Liver (tissue), 9 donors: ENCODE measurements around the gene PHC2. TPM values are rescaled to one million over a fixed set of nuclear protein-coding genes. Genes with fewer than 3 reads are reported as not detected.

Experiments used
- DNase-seq: peaks from one replicate; pipeline ENCODE4 v3.0.0-alpha.2; 2017; ENCODE audit warnings: low spot score
- H3K27ac ChIP-seq, 2 donors: one replicate each; pipeline ENCODE4 v1.7.0; 2013; ENCODE audit warnings: inconsistent platforms in 2 of 2, low read length in 2 of 2, control low read depth in 1 of 2, low read depth in 1 of 2, mild to moderate bottlenecking in 1 of 2
- H3K27me3 ChIP-seq, 4 donors: one replicate each; pipeline versions ENCODE4 v1.6.1 to v1.7.0; 2013; ENCODE audit warnings: low read length in 3 of 4, inconsistent platforms in 1 of 4, mild to moderate bottlenecking in 1 of 4, moderate library complexity in 1 of 4; ENCODE audit not compliant: control insufficient read depth in 4 of 4, insufficient read depth in 4 of 4
- H3K36me3 ChIP-seq, 4 donors: one replicate each; pipeline versions ENCODE4 v1.6.1 to v1.7.0; 2013; ENCODE audit warnings: low read length in 3 of 4, mild to moderate bottlenecking in 3 of 4, low read depth in 1 of 4, moderate library complexity in 1 of 4; ENCODE audit not compliant: control insufficient read depth in 4 of 4, insufficient read depth in 3 of 4
- H3K4me1 ChIP-seq, 4 donors: one replicate each; pipeline versions ENCODE4 v1.6.1 to v1.7.0; 2013; ENCODE audit warnings: low read length in 3 of 4, mild to moderate bottlenecking in 3 of 4, moderate library complexity in 1 of 4; ENCODE audit not compliant: control insufficient read depth in 4 of 4, insufficient read depth in 4 of 4
- H3K4me3 ChIP-seq, 3 donors: one replicate each; pipeline versions ENCODE4 v1.6.1 to v1.7.0; 2013; ENCODE audit warnings: low read length in 3 of 3, control low read depth in 1 of 3, low read depth in 1 of 3, mild to moderate bottlenecking in 1 of 3
- H3K9ac ChIP-seq, 2 donors: one replicate each; pipeline ENCODE4 v1.7.0; 2013; ENCODE audit warnings: low read length in 2 of 2, mild to moderate bottlenecking in 2 of 2, moderate library complexity in 2 of 2, control low read depth in 1 of 2, low read depth in 1 of 2
- H3K9me3 ChIP-seq, 4 donors: one replicate each; pipeline versions ENCODE4 v1.6.1 to v1.7.0; 2013; ENCODE audit warnings: low read length in 3 of 4; ENCODE audit not compliant: control insufficient read depth in 4 of 4
- EGR1 ChIP-seq, 2 donors: IDR thresholded peaks; 2 replicates each; pipeline ENCODE4 v1.6.1; 2016 to 2018; ENCODE audit warnings: antibody characterized with exemption in 2 of 2, low read depth in 2 of 2
- FOXA1 ChIP-seq: IDR thresholded peaks from 2 replicates; pipeline ENCODE4 v1.6.1; 2016; ENCODE audit warnings: antibody characterized with exemption
- FOXA2 ChIP-seq: IDR thresholded peaks from 2 replicates; pipeline ENCODE4 v1.6.1; 2016; ENCODE audit warnings: antibody characterized with exemption
- GABPA ChIP-seq, 2 donors: IDR thresholded peaks in 1 of 2; conservative IDR thresholded peaks in 1 of 2; 2 replicates each; pipeline ENCODE4 v1.6.1; 2016; ENCODE audit warnings: antibody characterized with exemption in 2 of 2, mild to moderate bottlenecking in 1 of 2, moderate library complexity in 1 of 2
- HNF4A ChIP-seq, 2 donors: conservative IDR thresholded peaks; 2 replicates each; pipeline ENCODE4 v1.6.1; 2016; ENCODE audit warnings: antibody characterized with exemption in 2 of 2, mild to moderate bottlenecking in 2 of 2
- HNF4G ChIP-seq: IDR thresholded peaks from 2 replicates; pipeline ENCODE4 v1.6.1; 2016; ENCODE audit warnings: antibody characterized with exemption
- JUND ChIP-seq, 2 donors: IDR thresholded peaks; 2 replicates each; pipeline ENCODE4 v1.6.1; 2016; ENCODE audit warnings: antibody characterized with exemption in 2 of 2
- NR2F2 ChIP-seq: IDR thresholded peaks from 2 replicates; pipeline ENCODE4 v1.6.1; 2016; ENCODE audit warnings: antibody characterized with exemption
- RAD21 ChIP-seq, 2 donors: IDR thresholded peaks; 2 replicates each; pipeline ENCODE4 v1.6.1; 2016; ENCODE audit warnings: antibody characterized with exemption in 2 of 2, mild to moderate bottlenecking in 2 of 2
- RXRA ChIP-seq, 2 donors: IDR thresholded peaks; 2 replicates each; pipeline ENCODE4 v1.6.1; 2017 to 2018; ENCODE audit warnings: antibody characterized with exemption in 2 of 2, mild to moderate bottlenecking in 1 of 2
- SP1 ChIP-seq: IDR thresholded peaks from 2 replicates; pipeline ENCODE4 v1.6.1; 2018; ENCODE audit warnings: antibody characterized with exemption, mild to moderate bottlenecking
- TAF1 ChIP-seq: conservative IDR thresholded peaks from 2 replicates; pipeline ENCODE4 v1.6.1; 2016; ENCODE audit warnings: antibody characterized with exemption, mild to moderate bottlenecking
- YY1 ChIP-seq: IDR thresholded peaks from 2 replicates; pipeline ENCODE4 v1.6.1; 2016; ENCODE audit warnings: antibody characterized with exemption, mild to moderate bottlenecking
- WGBS: extraction: QIAGEN DNeasy Blood & Tissue Kit; methylation state at CpG from one replicate; pipeline ENCODE4 v1.1.7; 2013; 5-methylcytosine and 5-hydroxymethylcytosine counted together
- polyA plus RNA-seq, 2 donors: library from polyadenylated mRNA; stranded (reverse) in 1 of 2; unstranded in 1 of 2; fragments of 200-250 nt in 1 of 2; fragments of >200 nt in 1 of 2; fragmentation: Nextera tagmentation in 1 of 2; extraction: Ambion mirVana in 1 of 2; gene quantifications; one replicate each; pipeline versions ENCODE4 v1.2.1 to v1.2.3, GENCODE V29; 2013 to 2015
- total RNA-seq, 2 donors: library from RNA; depleted of rRNA; stranded (reverse); fragments of >200 nt; gene quantifications; one replicate each; pipeline ENCODE4 v1.2.3, GENCODE V29; 2014
- TF ChIP-seq, protein P1 (sequence below): fragments of 150-350 bp; IDR thresholded peaks from 2 replicates; pipeline ENCODE4 v1.5.1; 2017; ENCODE audit warnings: improper control_type of control experiment, low read depth, low read length; ENCODE audit not compliant: missing input control
- TF ChIP-seq, protein P2 (sequence below): IDR thresholded peaks from 2 replicates; pipeline ENCODE4 v1.6.1; 2016; ENCODE audit warnings: antibody characterized with exemption
- TF ChIP-seq, protein P3 (sequence below): IDR thresholded peaks from 2 replicates; pipeline ENCODE4 v1.6.1; 2016; ENCODE audit warnings: antibody characterized with exemption
- TF ChIP-seq, protein P4 (sequence below): IDR thresholded peaks from 2 replicates; pipeline ENCODE4 v1.6.1; 2016; ENCODE audit warnings: antibody characterized with exemption
- TF ChIP-seq, protein P5 (sequence below): IDR thresholded peaks from 2 replicates; pipeline ENCODE4 v1.6.1; 2016; ENCODE audit warnings: antibody characterized with exemption, mild to moderate bottlenecking
- donor health status: healthy.
- donor health status: healthy.
- donor health status: healthy.
- donor health status: healthy.
- donor health status: healthy.

PHC2 gene
- total and polyA plus RNA-seq, 4 donors: 19.1 to 67.8 (median 44.7) TPM

DNA sequence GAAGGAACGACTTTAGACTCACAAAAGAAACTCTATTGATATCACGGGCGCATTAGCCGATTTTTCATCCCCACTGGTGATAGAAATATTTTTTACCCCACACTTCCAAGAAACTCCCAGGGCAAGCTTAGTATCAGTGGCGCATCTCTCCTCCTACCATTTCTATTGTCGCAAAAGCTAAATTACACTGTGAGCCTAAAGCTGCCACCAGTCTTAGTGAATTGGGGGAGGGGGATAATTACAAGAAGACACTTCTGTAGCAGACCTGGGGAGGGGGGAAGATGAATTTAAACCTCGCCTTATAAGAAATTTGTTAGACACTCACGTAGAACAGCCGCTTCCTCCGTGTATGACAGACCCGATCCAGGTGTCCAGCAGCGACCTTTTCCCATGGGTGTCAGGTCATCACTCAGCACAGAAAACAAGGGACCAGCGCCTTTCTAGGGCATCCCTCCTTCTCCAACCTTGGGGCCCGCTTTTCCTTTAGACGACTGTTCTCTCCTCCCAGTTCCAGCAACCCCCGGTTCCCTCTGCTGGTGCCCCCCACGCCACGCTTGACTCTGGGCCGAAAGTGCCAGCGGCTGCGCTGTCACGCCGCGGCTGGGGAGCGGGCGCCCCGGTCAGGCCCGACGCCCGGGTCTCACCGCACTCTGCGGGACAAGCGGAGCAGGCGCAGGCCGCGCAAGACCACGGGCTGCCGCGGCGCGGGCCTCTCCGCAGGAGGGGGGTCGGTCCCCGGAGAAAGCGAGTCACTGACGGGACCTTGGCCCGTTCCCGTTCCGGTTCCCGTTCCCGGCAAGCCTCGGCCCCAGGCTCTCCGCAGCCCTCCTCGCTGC is 821 bp downstream of the PHC2 start:
- Histone ChIP-seq H3K27me3 (no peaks in the 10 kb centered on the region), H3K9ac (peak overlapping the region in 1 of 2 donors; percentile 10), H3K36me3 (no peaks in the 10 kb centered on the region), H3K9me3 (no peaks in the 10 kb centered on the region), H3K27ac (peak overlapping the region in 1 of 2 donors; percentile 15), H3K4me1 (peaks cover 0 to 15% (median 6%) of the 10 kb centered on the region in 4 donors), H3K4me3 (peak overlapping the region; percentile 73 to 89 (median 75))
- peak; percentile 49 for DNase-seq
- TF ChIP-seq HNF4A (conservative IDR thresholded peaks at IDR 0.05) (no peak), SP1 (no peak), RAD21 (IDR thresholded peaks at IDR 0.05) (no peak), FOXA2 (no peak), EGR1 (IDR thresholded peaks at IDR 0.05; ENCODE audit: low read depth in 2 of 2) (no peak), YY1 (no peak), JUND (IDR thresholded peaks at IDR 0.05) (no peak), GABPA (IDR thresholded peaks at IDR 0.05 in 1 of 2, conservative IDR thresholded peaks at IDR 0.05 in 1 of 2) (no peak), RXRA (IDR thresholded peaks at IDR 0.05) (no peak), NR2F2 (no peak), HNF4G (no peak)
- TF ChIP-seq, protein P1, sequence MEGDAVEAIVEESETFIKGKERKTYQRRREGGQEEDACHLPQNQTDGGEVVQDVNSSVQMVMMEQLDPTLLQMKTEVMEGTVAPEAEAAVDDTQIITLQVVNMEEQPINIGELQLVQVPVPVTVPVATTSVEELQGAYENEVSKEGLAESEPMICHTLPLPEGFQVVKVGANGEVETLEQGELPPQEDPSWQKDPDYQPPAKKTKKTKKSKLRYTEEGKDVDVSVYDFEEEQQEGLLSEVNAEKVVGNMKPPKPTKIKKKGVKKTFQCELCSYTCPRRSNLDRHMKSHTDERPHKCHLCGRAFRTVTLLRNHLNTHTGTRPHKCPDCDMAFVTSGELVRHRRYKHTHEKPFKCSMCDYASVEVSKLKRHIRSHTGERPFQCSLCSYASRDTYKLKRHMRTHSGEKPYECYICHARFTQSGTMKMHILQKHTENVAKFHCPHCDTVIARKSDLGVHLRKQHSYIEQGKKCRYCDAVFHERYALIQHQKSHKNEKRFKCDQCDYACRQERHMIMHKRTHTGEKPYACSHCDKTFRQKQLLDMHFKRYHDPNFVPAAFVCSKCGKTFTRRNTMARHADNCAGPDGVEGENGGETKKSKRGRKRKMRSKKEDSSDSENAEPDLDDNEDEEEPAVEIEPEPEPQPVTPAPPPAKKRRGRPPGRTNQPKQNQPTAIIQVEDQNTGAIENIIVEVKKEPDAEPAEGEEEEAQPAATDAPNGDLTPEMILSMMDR: no peak
- TF ChIP-seq, protein P2, sequence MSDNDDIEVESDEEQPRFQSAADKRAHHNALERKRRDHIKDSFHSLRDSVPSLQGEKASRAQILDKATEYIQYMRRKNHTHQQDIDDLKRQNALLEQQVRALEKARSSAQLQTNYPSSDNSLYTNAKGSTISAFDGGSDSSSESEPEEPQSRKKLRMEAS: no peak
- TF ChIP-seq, protein P3, sequence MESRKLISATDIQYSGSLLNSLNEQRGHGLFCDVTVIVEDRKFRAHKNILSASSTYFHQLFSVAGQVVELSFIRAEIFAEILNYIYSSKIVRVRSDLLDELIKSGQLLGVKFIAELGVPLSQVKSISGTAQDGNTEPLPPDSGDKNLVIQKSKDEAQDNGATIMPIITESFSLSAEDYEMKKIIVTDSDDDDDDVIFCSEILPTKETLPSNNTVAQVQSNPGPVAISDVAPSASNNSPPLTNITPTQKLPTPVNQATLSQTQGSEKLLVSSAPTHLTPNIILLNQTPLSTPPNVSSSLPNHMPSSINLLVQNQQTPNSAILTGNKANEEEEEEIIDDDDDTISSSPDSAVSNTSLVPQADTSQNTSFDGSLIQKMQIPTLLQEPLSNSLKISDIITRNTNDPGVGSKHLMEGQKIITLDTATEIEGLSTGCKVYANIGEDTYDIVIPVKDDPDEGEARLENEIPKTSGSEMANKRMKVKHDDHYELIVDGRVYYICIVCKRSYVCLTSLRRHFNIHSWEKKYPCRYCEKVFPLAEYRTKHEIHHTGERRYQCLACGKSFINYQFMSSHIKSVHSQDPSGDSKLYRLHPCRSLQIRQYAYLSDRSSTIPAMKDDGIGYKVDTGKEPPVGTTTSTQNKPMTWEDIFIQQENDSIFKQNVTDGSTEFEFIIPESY: no peak
- TF ChIP-seq, protein P4, sequence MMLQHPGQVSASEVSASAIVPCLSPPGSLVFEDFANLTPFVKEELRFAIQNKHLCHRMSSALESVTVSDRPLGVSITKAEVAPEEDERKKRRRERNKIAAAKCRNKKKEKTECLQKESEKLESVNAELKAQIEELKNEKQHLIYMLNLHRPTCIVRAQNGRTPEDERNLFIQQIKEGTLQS: no peak
- WGBS: 9% methylated on average over 54 of the region's 54 CpGs

DNA sequence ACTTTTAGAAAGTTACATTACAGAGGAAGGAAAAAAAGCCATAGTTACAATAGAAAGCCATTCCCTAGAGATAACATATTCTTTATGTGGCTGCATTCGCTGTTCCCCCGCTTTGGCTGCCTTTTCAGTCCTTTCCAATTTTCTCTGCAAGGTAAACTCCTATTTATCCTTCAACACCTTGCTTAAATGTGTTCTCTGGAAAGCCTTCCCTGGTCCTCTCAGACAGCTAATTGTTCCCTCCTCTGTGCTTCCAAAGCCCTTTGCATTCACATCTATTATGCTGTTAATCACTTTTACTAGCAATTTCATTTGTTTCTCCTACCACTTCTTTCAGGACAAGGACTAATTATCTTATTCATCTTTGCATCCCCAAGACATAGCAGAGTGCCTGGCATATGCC is 1.6 kb downstream of the PHC2 start:
- H3K4me3 ChIP-seq: no peak overlapping the region
- no peak for TF ChIP-seq RAD21 (IDR thresholded peaks at IDR 0.05)
- TF ChIP-seq, protein P4: no peak
- no peak for TF ChIP-seq SP1
- TF ChIP-seq, protein P5, sequence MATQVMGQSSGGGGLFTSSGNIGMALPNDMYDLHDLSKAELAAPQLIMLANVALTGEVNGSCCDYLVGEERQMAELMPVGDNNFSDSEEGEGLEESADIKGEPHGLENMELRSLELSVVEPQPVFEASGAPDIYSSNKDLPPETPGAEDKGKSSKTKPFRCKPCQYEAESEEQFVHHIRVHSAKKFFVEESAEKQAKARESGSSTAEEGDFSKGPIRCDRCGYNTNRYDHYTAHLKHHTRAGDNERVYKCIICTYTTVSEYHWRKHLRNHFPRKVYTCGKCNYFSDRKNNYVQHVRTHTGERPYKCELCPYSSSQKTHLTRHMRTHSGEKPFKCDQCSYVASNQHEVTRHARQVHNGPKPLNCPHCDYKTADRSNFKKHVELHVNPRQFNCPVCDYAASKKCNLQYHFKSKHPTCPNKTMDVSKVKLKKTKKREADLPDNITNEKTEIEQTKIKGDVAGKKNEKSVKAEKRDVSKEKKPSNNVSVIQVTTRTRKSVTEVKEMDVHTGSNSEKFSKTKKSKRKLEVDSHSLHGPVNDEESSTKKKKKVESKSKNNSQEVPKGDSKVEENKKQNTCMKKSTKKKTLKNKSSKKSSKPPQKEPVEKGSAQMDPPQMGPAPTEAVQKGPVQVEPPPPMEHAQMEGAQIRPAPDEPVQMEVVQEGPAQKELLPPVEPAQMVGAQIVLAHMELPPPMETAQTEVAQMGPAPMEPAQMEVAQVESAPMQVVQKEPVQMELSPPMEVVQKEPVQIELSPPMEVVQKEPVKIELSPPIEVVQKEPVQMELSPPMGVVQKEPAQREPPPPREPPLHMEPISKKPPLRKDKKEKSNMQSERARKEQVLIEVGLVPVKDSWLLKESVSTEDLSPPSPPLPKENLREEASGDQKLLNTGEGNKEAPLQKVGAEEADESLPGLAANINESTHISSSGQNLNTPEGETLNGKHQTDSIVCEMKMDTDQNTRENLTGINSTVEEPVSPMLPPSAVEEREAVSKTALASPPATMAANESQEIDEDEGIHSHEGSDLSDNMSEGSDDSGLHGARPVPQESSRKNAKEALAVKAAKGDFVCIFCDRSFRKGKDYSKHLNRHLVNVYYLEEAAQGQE: no peak
- TF ChIP-seq, protein P3: no peak
- TF ChIP-seq HNF4A (conservative IDR thresholded peaks at IDR 0.05): no peak
- TF ChIP-seq FOXA2: no peak
- no peak for TF ChIP-seq NR2F2
- no peak for TF ChIP-seq TAF1
- TF ChIP-seq, protein P2: no peak
- no peak for TF ChIP-seq GABPA (IDR thresholded peaks at IDR 0.05 in 1 of 2, conservative IDR thresholded peaks at IDR 0.05 in 1 of 2)
- TF ChIP-seq FOXA1: no peak
- TF ChIP-seq JUND (IDR thresholded peaks at IDR 0.05): no peak
- no peak for TF ChIP-seq RXRA (IDR thresholded peaks at IDR 0.05)
- no peak for TF ChIP-seq YY1
- no peak for TF ChIP-seq HNF4G
- TF ChIP-seq EGR1 (IDR thresholded peaks at IDR 0.05; ENCODE audit: low read depth in 2 of 2): no peak

More for the DNA sequence above, 1.6 kb downstream of the PHC2 start:
- Histone ChIP-seq H3K36me3 (no peaks in the 10 kb centered on the region), H3K27ac (no peak overlapping the region), H3K27me3 (no peaks in the 10 kb centered on the region), H3K9me3 (no peaks in the 10 kb centered on the region), H3K4me1 (peaks cover 0 to 15% (median 6%) of the 10 kb centered on the region in 4 donors), H3K9ac (no peak overlapping the region)
- no peak for DNase-seq
- 99% methylated on average over 2 of the region's 2 CpGs for WGBS
